GM23248 (cell line): ENCODE data around the gene SERPINB1. TPM values are rescaled to one million over a fixed set of nuclear protein-coding genes. Genes with fewer than 3 reads are reported as not detected.

Experiments used
- DNase-seq: peaks from one replicate; pipeline ENCODE4 v3.0.0-alpha.2; 2015
- H2AFZ ChIP-seq: fragments of 200-600 bp; sonication (generic); 2 replicates; pipeline ENCODE4 v1.6.1; 2016; ENCODE audit warnings: antibody characterized with exemption
- H3F3A ChIP-seq: fragments of 200-600 bp; sonication (generic); 2 replicates; pipeline ENCODE4 v1.6.1; 2016; ENCODE audit warnings: mild to moderate bottlenecking, antibody characterized with exemption, mixed run types; ENCODE audit not compliant: insufficient read depth
- H3K27ac ChIP-seq: fragments of 200-600 bp; sonication (generic); 2 replicates; pipeline ENCODE4 v1.5.1; 2016; ENCODE audit warnings: mild to moderate bottlenecking
- H3K27me3 ChIP-seq: fragments of 200-600 bp; sonication (generic); replicated peaks from 2 replicates; pipeline ENCODE4 v1.6.1; 2016; ENCODE audit warnings: mild to moderate bottlenecking; ENCODE audit not compliant: insufficient read depth
- H3K36me3 ChIP-seq: fragments of 200-600 bp; sonication (generic); 2 replicates; pipeline ENCODE4 v1.6.1; 2016; ENCODE audit warnings: low read depth, mild to moderate bottlenecking
- H3K4me1 ChIP-seq: fragments of 200-600 bp; sonication (generic); 2 replicates; pipeline ENCODE4 v1.6.1; 2016; ENCODE audit warnings: mild to moderate bottlenecking; ENCODE audit not compliant: insufficient read depth
- H3K4me2 ChIP-seq: fragments of 200-600 bp; sonication (generic); one replicate; pipeline ENCODE4 v1.6.1; 2016; ENCODE audit warnings: mild to moderate bottlenecking; ENCODE audit not compliant: unreplicated experiment
- H3K4me3 ChIP-seq: fragments of 200-600 bp; sonication (generic); 2 replicates; pipeline ENCODE4 v1.5.1; 2016; ENCODE audit warnings: mild to moderate bottlenecking
- H3K79me2 ChIP-seq: fragments of 200-600 bp; sonication (generic); 2 replicates; pipeline ENCODE4 v1.6.1; 2016; ENCODE audit warnings: mild to moderate bottlenecking; ENCODE audit not compliant: insufficient read depth
- H3K9ac ChIP-seq: fragments of 200-600 bp; sonication (generic); 2 replicates; pipeline ENCODE4 v1.6.1; 2016; ENCODE audit warnings: mild to moderate bottlenecking
- H3K9me2 ChIP-seq: fragments of 200-600 bp; sonication (generic); 2 replicates; pipeline ENCODE4 v1.6.1; 2016; ENCODE audit warnings: mixed run types, mild to moderate bottlenecking, moderate library complexity; ENCODE audit not compliant: insufficient read depth
- H3K9me3 ChIP-seq: fragments of 200-600 bp; sonication (generic); one replicate; pipeline ENCODE4 v1.6.1; 2017; ENCODE audit warnings: low read depth
- H4K20me1 ChIP-seq: fragments of 200-600 bp; sonication (generic); 2 replicates; pipeline ENCODE4 v1.6.0; 2016; ENCODE audit not compliant: insufficient read depth
- EZH2 ChIP-seq: fragments of 200-600 bp; sonication (generic); IDR thresholded peaks from 2 replicates; pipeline ENCODE4 v1.6.1; 2018; ENCODE audit warnings: antibody characterized with exemption, mild to moderate bottlenecking; ENCODE audit not compliant: insufficient read depth, poor library complexity, severe bottlenecking
- EZH2phosphoT487 ChIP-seq: fragments of 200-600 bp; sonication (generic); IDR thresholded peaks from 2 replicates; pipeline ENCODE4 v1.6.1; 2018; ENCODE audit warnings: antibody characterized with exemption, moderate library complexity, mild to moderate bottlenecking, low read depth; ENCODE audit not compliant: insufficient read depth
- WGBS, 2 experiments: methylation state at CpG; one replicate each; pipeline ENCODE4 v1.1.6; 2015 to 2017; ENCODE audit warnings: low lambda C conversion rate in 2 of 2, low coverage in 1 of 2; ENCODE audit errors: missing lambda C conversion rate in 2 of 2; 5-methylcytosine and 5-hydroxymethylcytosine counted together
- in situ Hi-C: fragments of 300-500 bp; cut with MboI; formaldehyde crosslinking; loops from 2 replicates; pipeline ENCODE4 v1.15.0; 2020
- polyA plus RNA-seq: library from polyadenylated mRNA; unstranded; fragments of >200 nt; fragmentation: Nextera tagmentation; extraction: Ambion mirVana; gene quantifications from 2 replicates; pipeline ENCODE4 v1.2.1, GENCODE V29; 2016
- total RNA-seq: library from RNA; depleted of rRNA; stranded (reverse); fragments of >200 nt; shearing (Covaris generic); gene quantifications from 2 replicates; pipeline ENCODE4 v1.2.3, GENCODE V29; 2014

Gene SERPINB1
- total and polyA plus RNA-seq, 2 experiments from 2014 or later = 28.3 to 32.8 TPM

DNA sequence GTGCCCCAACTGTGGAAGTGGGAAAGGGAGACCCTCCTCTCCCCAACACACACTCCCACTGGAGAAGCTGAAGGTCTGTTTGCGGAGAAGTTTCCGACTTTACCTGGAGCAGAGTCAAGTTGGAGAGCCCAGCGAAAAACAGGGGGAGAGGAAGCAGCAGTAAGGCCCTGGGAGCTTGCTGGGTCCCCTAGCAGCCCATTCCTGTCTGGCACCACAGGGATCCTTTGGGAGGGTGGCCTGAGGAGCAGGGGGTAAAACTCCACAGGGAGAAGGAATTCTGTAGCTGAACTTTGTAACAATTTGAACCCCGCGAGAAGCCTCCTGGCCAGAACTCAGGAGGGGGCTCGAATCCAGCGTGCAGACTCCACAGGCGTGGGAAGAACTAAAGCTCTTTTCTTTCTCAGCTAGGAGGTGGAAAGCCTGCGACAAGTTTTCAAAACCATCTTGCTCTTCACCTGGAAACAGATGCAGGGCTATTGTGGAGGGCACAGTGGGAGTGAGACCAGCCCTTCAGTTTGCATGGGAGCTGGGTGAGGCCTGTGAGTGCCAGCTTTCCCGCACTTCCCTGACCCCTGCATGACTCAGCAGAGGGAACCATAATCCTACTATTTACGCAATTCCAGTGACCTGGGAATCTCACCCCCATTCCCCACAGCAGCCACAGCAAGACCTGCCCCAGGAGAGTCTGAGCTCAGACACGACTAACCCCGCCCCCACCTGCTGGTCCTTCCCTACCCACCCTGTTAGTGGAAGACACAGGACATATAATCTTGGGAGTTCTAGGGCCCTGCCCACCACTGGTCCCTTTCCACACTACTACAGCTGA is 35.6 kb upstream of the SERPINB1 start:
- in situ Hi-C loops = no loop called here
- Histone ChIP-seq H3F3A (no peaks in the 10 kb centered on the region), H3K4me2 (peak overlapping the region; percentile 68), H3K4me3 (0 out of 2 replicates have a peak overlapping the region, but pooled peaks have one; percentile 75), H3K36me3 (no peaks in the 10 kb centered on the region), H3K4me1 (peaks cover 13% of the 10 kb centered on the region), H3K79me2 (no peaks in the 10 kb centered on the region), H2AFZ (peak overlapping the region; percentile 69; the same call in 1 of the 2 replicates), H3K27me3 (peaks cover 6% of the 10 kb centered on the region; the same call in 1 of the 2 replicates), H3K27ac (peak overlapping the region; percentile 50), H4K20me1 (no peaks in the 10 kb centered on the region), H3K9me2 (no peaks in the 10 kb centered on the region), H3K9ac (peak overlapping the region; percentile 38; the same call in 1 of the 2 replicates), H3K9me3 (no peaks in the 10 kb centered on the region)
- DNase-seq = no peak
- WGBS, 2 experiments = 89 to 90% methylated on average over 12 to 13 of the region's 13 CpGs
- no peak for TF ChIP-seq EZH2
- TF ChIP-seq EZH2phosphoT487 = no peak

DNA sequence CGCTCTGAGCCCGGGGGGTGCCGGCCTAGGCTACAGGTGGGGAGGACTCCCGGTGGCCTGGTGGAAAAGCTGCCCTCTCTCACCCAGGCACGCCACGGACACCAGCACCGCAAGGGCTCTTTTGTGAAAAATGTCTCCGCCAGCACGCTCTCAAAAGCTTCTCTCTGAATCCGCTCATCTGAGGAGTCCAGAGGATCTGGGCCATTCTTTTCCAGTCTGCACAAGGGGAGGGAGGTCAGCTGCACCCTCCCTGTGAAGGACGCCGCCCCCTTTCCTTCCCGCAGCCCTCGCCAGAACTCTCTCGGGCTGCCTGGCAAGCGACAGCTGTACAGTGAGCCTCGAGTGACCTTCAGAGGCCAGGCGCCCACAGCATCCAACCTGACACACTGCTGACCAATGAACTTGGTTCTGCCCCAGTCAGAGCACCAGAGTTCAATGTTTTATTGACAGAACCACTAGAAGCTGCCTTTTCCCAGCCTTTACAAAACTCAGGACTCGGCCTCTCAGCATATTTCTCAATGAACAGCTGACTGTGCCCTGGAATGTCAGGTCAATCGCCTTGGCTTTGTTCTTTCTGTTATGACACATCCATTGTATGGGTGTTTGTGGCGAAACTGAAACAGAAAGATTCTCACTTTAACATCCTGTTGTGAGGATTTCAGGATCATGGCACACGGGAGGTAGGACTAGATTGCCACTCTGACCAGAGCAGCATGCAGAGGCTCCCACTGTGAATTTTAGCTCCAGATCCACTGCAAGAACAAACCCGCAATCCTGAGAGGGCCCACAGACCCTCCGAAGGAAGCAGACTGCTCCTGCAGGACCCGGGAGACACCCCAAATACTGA is 34.8 kb upstream of the SERPINB1 start:
- Histone ChIP-seq H3K4me2 (peak overlapping the region; percentile 68), H3K9ac (peak overlapping the region; percentile 38), H4K20me1 (no peaks in the 10 kb centered on the region), H3K36me3 (no peaks in the 10 kb centered on the region), H3K4me3 (peak overlapping the region; percentile 75), H3F3A (no peaks in the 10 kb centered on the region), H3K27me3 (peaks cover 6% of the 10 kb centered on the region; the same call in 1 of the 2 replicates), H3K4me1 (peaks cover 13% of the 10 kb centered on the region), H3K79me2 (no peaks in the 10 kb centered on the region), H3K9me2 (no peaks in the 10 kb centered on the region), H3K9me3 (no peaks in the 10 kb centered on the region), H3K27ac (peak overlapping the region; percentile 50), H2AFZ (peak overlapping the region; percentile 69)
- WGBS, 2 experiments = 35 to 46% methylated on average over 23 to 25 of the region's 25 CpGs
- in situ Hi-C loops = no loop called here
- TF ChIP-seq EZH2phosphoT487 = 0 out of 2 replicates have a peak, but pooled peaks have one; percentile 51
- no peak for TF ChIP-seq EZH2
- DNase-seq = peak; percentile 91

DNA sequence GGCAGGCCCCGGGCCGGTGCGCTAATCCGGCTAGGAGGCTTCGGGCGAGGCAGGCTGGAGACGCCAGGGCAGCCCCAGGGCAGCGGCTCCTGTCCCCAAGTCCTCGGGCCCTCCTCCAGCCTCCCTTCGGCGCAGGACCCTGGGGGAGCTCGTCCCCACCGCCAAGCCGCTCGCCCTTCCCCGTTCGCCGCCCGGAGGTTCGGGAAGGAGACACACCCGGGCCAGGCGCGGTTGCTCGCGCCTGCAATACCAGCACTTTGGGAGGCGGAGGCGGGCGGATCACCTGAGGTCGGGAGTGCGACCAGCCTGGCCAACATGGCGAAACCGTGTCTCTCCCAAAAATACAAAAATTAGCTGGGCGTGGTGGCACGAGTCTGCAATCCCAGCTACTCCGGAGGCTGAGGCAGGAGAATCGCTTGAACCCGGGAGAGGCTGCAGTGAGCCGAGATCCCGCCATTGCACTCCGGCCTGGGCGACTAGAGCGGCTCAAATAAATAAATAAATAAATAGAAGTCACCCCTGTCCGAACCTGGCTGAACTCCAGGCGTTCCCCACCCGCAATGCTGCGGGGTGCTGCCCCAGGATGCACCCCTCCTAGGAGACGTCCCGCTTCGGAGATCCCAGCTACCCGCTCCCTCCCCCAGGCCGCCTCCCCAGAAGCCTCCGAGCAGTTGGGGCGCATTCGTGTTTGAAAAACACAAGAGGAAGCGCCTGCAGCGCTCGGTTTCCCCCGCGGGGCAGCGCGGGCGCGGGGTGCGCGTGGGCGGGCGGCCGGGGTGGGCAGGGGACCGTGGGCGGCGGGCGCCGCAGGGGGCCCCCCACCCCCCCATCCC is 33.9 kb upstream of the SERPINB1 start:
- Histone ChIP-seq H2AFZ (peak overlapping the region; percentile 83), H3K4me2 (peak overlapping the region; percentile 84), H4K20me1 (no peaks in the 10 kb centered on the region), H3K9me2 (no peaks in the 10 kb centered on the region), H3K9me3 (no peaks in the 10 kb centered on the region), H3K4me1 (peaks cover 13% of the 10 kb centered on the region), H3K27me3 (peaks cover 6% of the 10 kb centered on the region; the same call in 1 of the 2 replicates), H3K9ac (peak overlapping the region; percentile 68), H3K27ac (no peak overlapping the region), H3F3A (no peaks in the 10 kb centered on the region), H3K36me3 (no peaks in the 10 kb centered on the region), H3K4me3 (peak overlapping the region; percentile 75), H3K79me2 (no peaks in the 10 kb centered on the region)
- 4 to 8% methylated on average over 50 to 61 of the region's 73 CpGs for WGBS, 2 experiments
- TF ChIP-seq EZH2phosphoT487 (no peak), EZH2 (no peak)
- in situ Hi-C loops = no loop called here
- peak; percentile 46 for DNase-seq

DNA sequence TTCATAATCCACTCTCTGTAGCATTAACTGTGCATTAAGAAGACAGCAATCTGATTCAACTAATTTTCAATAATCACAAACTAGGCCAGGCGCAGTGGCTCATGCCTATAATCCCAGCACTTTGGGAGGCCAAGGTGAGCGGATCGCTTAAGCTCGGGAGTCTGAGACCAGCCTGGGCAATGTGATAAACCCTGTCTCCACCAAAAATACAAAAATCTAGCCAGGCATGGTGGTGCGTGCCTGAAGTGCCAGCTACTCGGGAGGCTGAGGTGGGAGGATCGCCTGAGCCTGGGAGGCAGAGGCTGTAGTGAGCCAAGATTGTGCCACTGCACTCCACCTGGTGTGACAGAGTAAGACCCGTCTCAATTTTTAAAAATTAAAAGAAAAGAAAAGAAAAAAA is 32.0 kb upstream of the SERPINB1 start:
- Histone ChIP-seq H3K4me2 (no peak overlapping the region), H3K9ac (no peak overlapping the region), H4K20me1 (no peaks in the 10 kb centered on the region), H3K79me2 (no peaks in the 10 kb centered on the region), H3K4me1 (peaks cover 13% of the 10 kb centered on the region), H3K27ac (no peak overlapping the region), H3K27me3 (peaks cover 5% of the 10 kb centered on the region; the same call in 1 of the 2 replicates), H3K9me3 (no peaks in the 10 kb centered on the region), H3K36me3 (no peaks in the 10 kb centered on the region), H3F3A (no peaks in the 10 kb centered on the region), H3K9me2 (no peaks in the 10 kb centered on the region), H2AFZ (no peak overlapping the region), H3K4me3 (no peak overlapping the region)
- in situ Hi-C loops = no loop called here
- DNase-seq = no peak
- TF ChIP-seq EZH2phosphoT487 (no peak), EZH2 (no peak)
- WGBS, 2 experiments = 93 to 94% methylated on average over 8 of the region's 8 CpGs
